ENCODE measurements around the gene AGAP1.
"Not testable (repeated sequence)": the region's sequence is repeated elsewhere in the genome, so short reads cannot be mapped to it uniquely, and the experiment has no call there.

Gene AGAP1

DNA sequence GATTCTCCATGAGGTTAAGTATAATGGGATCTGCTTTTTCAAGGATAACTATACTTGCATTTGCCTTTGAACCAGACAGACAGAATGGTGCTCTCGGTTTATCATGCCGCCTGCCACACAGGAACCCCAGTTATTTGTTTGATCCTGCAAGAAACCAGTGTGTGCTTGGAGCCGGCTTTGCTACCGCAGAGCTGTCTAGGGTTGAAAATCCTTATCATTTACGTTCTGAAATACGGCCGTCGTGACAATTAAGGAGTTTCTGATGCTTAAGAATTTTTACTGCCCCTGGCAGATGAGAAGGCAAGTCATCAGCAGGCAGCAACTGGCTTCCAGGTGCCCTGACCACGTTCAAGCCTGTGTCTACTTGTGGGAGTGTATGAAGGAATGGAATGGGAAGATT is 562.3 kb downstream of the AGAP1 start:
- no peak for DNase-seq

DNA sequence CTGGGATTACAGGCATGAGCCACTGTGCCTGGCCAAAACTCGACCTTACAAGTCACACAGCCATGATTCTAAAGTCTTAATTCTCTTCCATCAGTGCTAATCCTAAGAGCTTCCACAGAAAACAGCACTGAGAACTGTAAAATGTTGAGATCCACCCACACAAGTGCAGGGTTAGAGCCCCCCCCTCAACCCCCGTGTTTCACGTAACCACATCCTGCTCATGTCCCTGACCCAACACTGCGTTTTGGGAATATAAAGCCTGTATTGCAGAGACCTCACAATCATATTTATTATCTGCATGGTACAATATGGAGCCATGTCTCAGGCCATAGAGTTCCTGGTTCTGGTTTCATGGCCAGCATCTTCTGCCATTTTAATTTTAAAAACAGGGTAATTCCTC is 563.5 kb downstream of the AGAP1 start:
- no peak for DNase-seq

DNA sequence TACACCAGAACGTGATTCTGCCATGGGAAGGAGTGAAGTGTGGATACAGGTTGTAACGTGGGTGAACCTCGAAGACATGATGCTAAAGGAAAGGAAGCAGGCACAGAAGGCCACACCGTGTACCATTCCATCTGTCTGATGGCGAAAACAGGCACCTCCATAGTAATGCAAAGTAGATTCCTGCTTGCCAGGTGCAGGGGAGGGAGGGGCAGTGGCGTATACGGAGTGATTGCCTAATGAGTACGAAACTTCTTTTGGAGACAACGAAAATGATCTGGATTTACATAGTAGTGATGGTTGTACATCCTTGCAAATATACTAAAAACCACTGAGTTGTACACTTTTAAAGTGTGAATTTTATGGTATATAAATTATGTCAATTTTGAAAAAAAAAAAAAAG is 567.7 kb downstream of the AGAP1 start:
- no peak for DNase-seq

DNA sequence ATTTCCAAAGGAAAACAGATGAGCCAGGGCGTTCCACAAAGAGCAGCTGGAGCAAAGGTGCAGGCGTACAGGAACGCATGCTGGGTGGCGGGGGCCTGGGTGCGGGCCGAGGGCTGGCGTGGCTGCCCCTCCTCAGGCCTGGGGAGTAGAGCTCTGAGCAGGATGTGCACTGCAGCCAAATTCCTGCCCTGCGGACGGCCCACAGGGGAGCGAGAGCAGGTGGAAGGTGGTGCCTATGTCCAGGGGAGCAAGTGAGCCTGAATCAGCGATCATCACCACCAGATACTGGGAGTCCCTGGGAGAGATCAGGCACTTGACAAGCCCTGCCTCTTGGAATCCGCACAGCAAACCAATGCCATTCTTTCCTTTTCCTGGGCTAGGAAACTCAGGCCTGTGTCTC is 568.1 kb downstream of the AGAP1 start:
- DNase-seq: no peak

DNA sequence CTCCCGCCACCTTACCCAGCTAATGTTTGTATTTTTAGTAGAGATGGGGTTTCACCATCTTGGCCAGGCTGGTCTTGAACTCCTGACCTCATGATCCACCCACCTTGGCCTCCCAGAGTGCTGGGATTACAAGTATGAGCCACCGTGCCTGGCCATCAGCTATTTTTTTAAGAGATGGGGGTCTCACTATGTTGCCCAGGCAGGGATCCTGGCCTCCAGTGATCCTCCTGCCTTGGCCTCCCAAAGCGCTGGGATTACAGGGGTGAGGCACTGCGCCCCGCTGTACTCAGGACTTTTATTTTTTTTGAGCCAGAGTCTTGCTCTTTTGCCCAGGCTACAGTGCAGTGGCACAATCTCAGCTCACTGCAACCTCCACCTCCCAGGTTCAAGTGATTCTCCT is 569.0 kb downstream of the AGAP1 start:
- not testable (repeated sequence) for DNase-seq

DNA sequence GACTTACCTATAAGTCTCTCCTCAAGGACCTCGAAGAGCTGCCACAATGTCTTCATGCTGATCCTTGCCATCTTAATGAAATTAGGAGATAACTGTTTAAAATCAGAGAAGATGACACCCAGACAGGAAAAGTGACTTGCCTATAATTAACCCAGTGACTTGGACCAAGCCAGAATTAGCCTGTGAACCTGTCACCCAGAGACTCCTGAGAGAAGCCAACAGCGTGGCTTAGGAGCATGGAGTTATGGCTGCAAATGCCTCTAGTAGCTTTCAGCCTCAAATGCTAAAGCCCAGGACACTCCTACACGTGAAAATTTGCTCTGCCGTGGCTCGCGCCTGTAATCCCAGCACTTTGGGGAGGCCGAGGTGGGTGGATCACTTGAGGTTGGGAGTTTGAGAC is 570.2 kb downstream of the AGAP1 start:
- DNase-seq: no peak

DNA sequence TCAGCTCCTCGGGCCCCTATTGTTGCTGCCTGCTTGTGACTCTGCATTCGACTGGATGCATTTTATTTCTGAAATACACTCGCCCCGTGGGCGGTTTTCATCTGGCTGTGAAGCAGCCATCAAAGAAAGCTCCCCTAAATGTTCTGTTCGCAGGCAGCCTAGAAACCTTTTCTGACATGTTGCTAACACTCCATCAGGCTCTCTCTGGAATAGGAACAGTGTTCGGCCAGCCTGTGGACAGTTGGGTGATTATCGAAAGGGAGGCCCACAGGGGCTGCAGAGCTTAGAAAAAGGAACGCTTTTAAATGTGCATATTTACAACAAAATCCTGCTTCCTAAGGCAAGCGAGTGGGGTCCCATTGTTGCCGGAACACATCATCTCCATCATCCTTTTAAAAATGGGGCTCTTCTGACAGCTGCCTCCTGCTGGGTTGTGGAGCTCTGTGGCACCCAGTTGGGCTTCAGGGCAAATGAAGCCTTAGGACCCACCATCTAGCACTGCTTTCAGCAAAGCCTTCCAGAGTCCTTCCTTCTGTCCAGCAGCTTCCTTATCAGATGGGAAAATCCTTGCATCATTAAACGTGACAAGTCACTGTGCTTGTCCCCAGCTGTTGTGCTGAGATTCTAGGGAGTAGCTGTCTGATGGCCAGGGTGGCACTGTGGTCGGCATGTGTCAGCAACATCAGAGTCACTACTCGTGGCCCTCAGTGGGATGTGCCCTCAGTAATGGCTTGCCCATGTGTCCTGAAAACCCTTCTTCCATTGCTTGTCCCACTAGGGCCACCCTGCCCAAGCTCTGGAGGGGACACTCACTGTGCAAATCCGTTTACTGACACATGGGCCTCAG is 571.7 kb downstream of the AGAP1 start:
- DNase-seq: no peak

DNA sequence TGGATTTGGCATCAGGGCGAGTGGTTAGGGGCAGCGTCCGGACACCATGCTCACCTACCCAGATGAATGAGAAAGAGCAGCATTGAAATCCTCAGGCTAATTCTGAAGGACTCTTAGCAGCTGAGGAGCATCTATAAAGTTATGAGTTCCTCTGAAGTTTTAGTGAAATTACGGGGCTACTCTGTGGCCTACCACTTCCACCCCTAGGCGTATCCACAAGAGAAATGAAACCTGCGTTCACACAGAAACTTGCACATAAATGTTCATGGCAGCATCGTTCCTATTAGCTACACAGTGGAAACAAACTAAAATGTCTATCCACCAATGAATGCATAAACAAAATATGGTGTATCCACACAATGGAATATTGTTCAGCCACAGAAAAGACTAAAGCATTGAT is 576.4 kb downstream of the AGAP1 start:
- DNase-seq: no peak

DNA sequence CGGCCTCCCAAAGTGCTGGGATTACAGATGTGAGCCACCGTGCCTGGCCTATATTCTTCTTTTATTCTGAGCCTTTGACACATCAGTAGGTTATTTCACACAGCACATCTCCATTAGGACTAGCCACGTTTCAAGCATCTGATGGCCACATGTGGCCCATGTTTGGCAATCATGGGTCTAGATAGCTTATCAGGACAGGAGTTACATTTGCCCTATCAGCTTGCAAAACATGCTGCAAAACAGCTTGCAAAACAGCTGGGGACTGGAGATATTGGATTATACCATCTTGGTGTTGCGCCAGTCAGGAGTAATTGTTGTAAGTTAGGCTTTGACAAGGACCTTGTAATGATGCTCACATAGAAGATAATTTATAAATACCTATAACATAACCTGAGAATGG is 579.4 kb downstream of the AGAP1 start:
- DNase-seq: no peak

DNA sequence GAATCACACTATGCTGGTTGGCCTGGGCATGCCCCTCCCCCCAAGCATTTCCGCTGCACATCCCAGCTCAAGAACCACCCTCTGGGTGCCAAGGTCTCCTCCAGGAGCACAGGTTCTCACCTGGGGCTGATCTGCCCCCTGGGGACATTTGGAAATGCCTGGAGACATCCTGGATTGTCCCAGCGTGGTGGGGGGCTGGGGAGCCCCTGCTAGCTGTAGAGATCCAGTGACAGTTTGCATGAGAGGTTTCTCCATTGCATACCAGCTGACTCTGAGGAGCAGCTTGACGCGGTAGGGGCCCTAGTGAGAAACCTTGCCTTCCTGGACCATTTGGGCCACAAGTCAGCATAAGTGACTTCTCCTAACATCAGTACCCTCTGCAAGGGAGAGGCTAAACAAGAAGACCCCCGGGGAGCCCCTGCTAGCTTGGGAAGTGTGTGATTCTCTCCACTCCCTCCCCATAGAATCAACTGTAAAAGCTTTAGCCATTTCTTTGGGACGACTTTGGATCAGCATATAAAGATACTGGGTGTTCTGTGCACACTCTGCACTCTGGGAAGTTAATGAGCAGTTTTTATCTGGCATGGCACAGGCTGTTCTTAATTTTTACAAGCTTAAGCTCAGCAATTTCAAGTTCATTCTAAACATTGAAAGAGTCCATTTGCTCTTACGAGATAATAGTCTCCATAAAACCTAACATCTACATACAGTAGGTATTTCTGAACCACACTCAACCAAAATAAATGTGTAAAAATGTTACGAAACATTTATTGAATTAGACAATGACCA is 580.2 kb downstream of the AGAP1 start:
- no peak for DNase-seq

DNA sequence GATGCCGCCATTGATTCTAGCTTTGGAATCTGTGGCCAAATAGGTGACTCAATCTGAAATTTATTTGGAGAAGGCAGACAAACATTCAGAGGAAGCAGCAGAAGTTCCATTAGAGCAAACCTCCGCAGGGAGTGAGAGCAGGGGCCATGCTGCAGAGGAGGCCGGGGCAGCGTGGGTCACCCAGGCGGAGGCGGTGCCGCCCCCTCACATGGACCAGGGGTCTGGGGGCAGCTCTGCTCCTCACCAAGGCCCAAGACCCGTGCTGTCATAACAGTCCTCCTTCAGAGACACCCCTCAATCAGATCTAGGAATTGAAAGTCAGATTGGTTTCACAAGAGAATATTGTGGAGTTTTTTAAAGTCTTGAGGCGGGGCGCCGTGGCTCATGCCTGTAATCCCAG is 582.0 kb downstream of the AGAP1 start:
- no peak for DNase-seq

DNA sequence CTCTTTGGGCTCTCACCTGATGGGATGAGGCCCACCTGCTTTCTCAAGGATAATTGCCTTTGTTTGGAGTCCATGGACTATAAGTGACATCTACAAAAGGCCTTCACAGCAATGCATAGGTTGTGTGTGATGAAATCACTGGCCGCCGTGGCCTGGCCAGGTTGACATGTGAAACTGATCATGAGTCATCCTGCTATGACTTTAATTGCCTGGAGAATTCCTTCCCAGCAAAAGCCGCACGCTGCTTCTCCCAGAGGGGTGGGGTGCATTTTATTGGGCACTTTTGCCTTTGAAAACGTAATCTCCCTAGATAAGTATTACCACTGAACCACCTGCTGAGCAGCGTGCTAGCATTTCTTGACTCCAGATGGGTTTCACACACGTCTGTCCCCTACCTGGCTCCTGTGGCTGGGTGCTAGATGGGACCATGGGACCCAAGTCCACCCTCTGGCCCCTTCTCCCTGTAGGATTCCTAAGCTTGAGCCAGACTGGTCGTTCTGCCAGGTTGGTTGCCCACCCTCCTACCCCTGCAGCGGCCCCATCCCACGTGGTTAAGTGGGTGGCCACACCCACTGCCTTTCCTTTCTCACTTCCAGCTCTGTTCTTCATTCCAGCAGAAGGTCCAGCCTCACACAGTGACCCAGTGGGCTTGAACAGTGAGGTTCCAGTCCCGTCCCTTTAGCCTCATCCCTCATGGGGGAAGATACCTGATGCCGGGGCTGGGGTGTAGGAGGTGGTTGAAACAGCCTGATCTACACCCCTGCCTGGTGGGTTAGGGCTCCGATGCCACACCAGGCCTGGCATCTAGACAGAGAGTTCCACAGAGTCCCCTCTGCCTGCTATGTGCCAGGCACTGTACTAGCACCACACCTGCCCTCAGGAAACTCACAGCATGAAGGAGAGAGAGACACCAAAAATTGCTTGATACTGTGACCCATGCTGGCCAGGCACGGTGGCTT is 584.7 kb downstream of the AGAP1 start:
- no peak for DNase-seq

DNA sequence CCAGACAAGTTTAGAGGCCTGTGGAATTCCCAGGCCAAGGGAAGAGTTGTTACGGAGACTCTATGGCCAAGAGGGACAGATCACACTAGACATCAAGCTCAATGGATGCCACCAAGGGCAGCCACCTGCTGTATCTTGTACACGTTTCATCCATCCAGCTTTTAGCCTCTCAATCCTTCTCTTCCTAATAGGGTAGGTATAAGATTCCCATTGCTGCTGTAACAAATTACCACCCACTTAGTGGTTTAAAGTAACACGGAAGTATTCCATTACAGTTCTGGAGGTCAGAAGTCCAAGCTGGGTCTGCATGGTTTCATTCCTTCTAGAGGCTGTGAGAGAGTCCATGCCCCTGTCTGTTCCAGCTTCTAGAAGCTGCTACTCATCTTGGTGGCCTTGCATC is 586.6 kb downstream of the AGAP1 start:
- no peak for DNase-seq

DNA sequence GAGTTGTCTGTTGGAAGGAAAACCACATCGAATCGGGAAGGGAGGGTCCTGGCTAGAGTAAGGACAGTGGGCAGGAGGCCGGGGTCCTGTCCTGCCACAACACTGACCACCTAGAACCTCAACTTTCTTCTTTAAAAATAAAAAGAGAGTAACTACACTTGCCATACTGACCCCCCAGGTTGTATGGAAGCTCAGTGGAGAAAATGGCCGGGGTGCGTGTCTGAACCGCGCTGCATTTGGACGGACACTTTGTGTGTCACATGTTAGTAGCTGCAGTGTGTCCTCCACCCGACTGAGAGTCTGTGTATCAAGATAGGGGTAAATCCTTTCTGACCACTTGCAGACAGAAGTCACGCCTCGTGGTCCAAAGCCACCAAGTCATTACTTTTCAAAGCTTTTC is 587.3 kb downstream of the AGAP1 start:
- no peak for DNase-seq

DNA sequence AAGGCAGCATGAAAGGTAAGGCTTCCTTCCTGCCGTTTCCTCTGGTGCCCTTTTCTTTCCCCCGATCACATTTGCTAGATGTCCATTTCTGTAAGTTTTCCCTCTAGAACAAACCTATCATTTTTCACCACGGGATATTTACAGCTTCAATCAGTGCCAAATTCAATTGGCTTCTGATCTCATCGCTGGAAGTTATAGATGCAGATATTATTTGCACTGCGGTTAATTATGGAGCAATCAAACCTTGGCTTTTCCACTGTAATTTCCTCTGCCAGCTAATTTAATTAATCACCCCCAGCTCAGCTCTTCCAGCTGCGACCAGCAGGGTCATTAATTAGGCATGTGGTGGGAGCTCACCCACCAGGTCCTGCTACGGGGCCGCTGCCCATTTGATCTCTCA is 588.2 kb downstream of the AGAP1 start:
- no peak for DNase-seq

DNA sequence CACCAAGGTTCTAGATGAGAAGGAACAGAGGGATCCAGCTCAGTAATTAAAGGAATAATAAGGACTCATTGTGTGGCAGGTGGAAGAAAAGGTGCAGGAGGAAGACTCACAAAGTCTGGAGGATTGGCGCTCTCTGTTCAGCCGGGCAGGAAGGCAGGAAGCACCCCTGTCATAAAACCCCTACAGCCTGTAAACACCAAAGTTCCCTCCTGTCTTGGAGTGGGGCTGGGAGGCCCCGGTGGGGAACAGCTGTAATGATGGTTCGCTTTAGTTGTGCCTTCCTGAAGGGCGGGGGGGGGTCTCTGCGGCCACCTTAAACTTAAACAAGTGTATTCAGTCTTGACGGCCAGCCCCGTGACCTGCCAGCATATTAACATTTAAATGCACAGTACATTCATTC is 590.1 kb downstream of the AGAP1 start:
- DNase-seq: no peak

DNA sequence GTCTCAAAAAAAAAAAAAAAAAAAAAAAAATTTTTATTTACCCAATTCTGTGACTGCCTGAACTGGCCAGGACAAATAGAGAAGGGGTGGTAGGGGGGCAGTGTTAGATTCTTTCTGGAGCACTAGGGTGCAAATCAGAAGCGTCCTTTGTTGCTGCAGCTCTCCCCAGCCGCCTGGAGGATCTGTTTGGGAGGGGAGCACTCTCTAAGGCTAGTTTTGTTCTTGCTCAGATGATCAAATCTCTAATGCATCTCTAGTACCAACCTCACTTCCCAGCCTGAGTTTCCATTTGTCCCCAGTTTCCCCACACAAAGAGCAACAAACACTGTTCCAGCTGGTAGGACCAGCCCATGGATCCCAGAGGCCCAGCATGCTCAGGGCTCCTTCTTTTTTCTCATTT is 591.4 kb downstream of the AGAP1 start:
- no peak for DNase-seq

DNA sequence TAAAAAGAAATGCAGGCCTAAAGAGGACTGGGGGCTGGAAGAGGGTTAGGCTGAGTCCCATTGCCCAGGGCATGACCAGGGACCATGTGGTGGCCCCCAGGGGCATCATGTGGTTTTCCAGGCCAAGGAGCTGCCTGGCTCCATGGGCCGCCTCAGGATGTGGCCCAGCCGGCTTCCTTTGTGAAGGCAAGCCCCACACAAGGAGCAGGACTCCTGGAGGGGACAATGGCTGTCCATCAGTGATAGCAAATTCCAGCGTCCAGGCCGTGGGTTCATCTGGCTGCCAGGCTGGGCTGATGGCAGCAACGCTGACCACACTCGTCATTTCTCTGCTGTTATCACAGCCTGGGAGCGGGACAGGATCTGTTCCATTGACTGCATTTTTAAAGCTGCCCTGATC is 591.8 kb downstream of the AGAP1 start:
- no peak for DNase-seq

DNA sequence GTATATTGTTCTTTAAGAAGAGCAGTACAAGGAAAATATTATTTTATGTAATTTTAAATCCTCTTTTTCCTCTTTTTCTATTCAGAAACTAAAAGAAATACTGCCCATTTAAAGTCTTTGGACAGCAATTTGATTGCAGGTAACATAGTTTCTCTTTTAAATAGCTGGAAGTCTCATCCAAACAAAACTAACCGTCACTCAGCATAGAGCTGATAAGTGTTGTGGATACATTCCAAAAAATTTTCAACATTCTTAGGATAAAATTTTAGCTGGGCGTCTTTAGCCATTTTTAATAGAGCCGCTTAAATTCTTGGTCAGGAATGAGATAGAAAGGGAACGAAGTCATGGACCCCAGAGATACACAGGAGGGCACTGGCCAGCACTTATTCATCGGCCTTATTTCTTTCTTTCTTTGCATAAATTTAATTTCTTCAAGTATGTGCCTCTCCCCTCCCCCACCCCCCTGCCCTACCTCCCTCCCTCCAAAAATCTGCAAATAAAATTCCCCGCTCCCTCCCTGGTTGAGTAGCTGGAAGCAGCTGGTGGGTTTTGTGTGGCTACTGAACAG is 592.6 kb downstream of the AGAP1 start:
- DNase-seq: no peak

DNA sequence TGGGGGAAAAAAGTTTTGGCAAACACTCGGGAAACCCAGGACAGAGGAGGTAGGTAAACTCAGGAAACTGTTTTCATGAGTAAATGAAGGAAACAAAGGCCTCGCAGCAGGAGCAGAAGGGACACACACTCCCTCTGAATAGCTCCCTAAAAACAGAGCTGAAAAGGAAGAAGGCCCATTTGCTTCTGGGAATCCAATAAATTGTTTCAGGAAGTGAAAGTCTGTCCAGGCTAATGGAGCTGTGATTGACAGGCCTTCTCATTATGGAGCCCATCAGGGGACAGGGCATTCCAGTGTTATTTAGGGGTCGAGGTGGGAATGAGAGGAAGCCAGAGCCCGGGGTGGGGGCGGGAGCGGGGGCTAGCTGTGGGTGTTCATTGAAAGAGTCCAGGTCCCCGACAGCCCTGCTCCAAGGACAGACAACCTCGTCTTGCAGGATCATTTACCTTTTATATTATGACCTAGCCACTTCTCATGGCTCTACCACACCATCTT is 593.2 kb downstream of the AGAP1 start:
- no peak for DNase-seq

DNA sequence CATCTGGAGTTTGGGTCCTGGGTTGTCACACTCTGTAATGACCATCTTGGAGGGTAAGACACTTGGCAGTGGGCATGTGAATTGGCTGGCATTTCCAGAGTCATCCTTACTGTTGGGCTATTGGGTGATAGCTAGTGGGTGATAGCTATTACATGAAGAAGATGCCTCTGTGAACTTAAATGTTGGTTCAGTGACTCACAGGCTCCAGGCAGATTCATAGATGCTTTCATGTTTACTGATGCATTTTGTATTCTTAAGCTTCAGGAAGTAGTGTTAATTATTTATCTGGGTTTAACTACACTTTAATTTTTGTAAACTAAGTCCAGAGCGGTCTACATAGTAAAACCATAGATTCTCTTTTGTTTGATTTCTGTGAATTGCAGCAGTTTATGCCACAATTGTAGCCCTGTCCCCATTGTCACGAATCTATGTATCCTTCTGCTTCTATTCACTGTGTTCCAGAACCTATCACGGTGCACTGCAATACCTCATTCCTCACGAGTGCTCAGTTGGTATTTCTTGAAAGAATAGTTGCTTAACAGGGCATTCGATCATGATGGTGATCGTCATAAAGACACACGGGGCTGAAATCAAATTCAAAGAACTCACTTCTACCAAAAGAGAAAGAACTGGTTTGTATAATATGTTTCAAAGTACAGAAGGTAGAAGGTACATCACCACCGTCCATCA is 594.7 kb downstream of the AGAP1 start:
- no peak for DNase-seq
